Effector memory CD4-positive, alpha-beta T cell (primary cell): ENCODE data around the gene PARP11.
A peak's percentile ranks its signal among the peaks of the same experiment; 100 is the strongest.

Experiments used
- DNase-seq, 3 donors: peaks; one replicate each; pipeline ENCODE4 v3.0.0-alpha.2; 2020
- H3K27ac ChIP-seq: 2 replicates; pipeline ENCODE4 v1.7.0; 2013; ENCODE audit warnings: mild to moderate bottlenecking, low read length, moderate library complexity; ENCODE audit not compliant: insufficient read depth, poor library complexity, severe bottlenecking
- H3K27me3 ChIP-seq: replicated peaks from 2 replicates; pipeline ENCODE4 v1.7.0; 2013; ENCODE audit warnings: mild to moderate bottlenecking, low read length; ENCODE audit not compliant: insufficient read depth, control insufficient read depth, poor library complexity, severe bottlenecking
- H3K36me3 ChIP-seq: 2 replicates; pipeline ENCODE4 v1.7.0; 2013; ENCODE audit warnings: mild to moderate bottlenecking, low read length, moderate library complexity; ENCODE audit not compliant: control insufficient read depth, insufficient read depth
- H3K4me1 ChIP-seq: 2 replicates; pipeline ENCODE4 v1.7.0; 2013; ENCODE audit warnings: low read length, mild to moderate bottlenecking; ENCODE audit not compliant: control insufficient read depth, insufficient read depth, poor library complexity, severe bottlenecking
- H3K4me3 ChIP-seq: 2 replicates; pipeline ENCODE4 v1.7.0; 2013; ENCODE audit warnings: low read length, low read depth, mild to moderate bottlenecking; ENCODE audit not compliant: insufficient read depth, poor library complexity, severe bottlenecking
- H3K9me3 ChIP-seq: 2 replicates; pipeline ENCODE4 v1.7.0; 2013; ENCODE audit warnings: mild to moderate bottlenecking, low read length, moderate library complexity; ENCODE audit not compliant: control insufficient read depth
- total RNA-seq, 3 donors: gene quantifications; one replicate each; lab custom pipeline; 2026; lab: John Stamatoyannopoulos, UW

PARP11 gene
- 16.9 to 25.8 (median 22.3) reads per million in 3 donors for total RNA-seq

DNA sequence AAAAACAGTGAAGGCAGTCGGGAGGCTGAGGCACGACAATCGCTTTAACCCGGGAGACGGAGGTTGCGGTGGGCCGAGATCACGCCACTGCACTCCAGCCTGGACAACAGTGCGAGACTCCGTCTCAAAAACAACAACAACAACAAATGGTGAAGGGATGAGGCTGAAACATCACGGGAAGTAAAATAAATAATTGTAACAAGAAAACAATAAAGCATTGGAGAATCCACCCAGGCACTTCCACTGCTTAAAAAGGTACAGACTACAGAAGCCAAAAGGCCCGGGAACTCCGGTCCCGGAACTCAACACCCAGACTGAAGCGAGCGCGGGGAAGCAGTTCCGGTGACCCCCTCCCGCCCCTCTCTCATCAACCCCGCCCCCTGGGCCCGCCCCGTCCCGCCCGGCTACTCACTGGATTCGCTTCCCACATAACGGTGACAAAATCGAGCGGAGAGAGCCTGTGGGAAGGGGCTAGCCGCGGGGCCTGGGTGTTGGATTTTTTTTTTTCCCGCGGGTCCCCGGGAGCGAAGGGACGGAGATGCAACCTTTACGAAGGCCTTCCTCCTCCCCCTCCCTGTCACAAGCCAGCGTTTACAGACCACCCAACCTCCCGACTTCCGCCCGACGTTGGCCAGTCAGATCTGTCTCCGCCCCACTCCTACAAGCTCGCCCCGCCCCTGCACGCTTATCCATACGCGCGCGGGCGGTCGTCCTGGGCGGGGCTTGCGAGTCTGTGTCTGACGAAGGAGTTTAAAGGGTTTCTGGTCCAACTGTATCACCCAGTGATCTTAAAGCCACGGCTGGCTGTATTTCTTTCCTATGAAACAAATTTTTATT, at the start of gene PARP11:
Gene PARP11, minus strand, starts transcription at position 600 of the 837 bp plus-strand sequence. Its CDS starts 170 bp downstream, at position 430.
- H3K36me3 ChIP-seq = no peaks in the 10 kb centered on the region
- peak; percentile 93 to 95 (median 95) for DNase-seq
- peak within 1 kb of the TSS; percentile 96 for H3K27ac ChIP-seq
- no peaks in the 10 kb centered on the region for H3K9me3 ChIP-seq
- H3K4me1 ChIP-seq = peaks cover 23% of the 10 kb centered on the region
- no peaks in the 10 kb centered on the region for H3K27me3 ChIP-seq
- H3K4me3 ChIP-seq = peak within 1 kb of the TSS; percentile 78

- no peak overlapping the region for H3K27ac ChIP-seq
- no peaks in the 10 kb centered on the region for H3K36me3 ChIP-seq
- H3K4me3 ChIP-seq = no peak overlapping the region
- no peak for DNase-seq
- peaks cover 5% of the 10 kb centered on the region for H3K4me1 ChIP-seq
- no peaks in the 10 kb centered on the region for H3K9me3 ChIP-seq
- H3K27me3 ChIP-seq = no peaks in the 10 kb centered on the region
These were observed 48.8 kb upstream of the PARP11 start for GRCh38 chr12:3922033-3922432.

DNA sequence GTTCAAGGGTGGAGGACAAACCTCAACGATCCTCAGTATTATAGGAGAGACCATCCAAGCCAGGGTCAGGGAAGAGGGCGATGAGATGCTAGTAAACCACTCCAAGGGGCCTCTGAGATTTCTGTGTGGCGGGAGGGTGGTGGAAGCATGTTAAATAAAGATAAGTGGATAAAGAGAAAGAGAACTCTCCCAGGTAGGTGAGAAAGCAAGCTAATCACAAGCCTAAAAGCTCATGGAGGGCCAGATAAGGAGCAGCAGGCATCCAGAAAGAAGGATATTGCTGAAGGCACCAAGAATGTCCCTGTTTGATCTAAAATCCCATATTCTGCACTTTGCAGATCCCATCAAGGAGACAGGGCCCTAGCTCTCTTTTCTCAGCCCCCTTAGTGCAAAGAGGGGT, 48.3 kb upstream of the PARP11 start:
- no peak for DNase-seq
- H3K36me3 ChIP-seq = no peaks in the 10 kb centered on the region
- H3K4me3 ChIP-seq = no peak overlapping the region
- no peaks in the 10 kb centered on the region for H3K9me3 ChIP-seq
- no peaks in the 10 kb centered on the region for H3K27me3 ChIP-seq
- H3K4me1 ChIP-seq = peaks cover 5% of the 10 kb centered on the region
- no peak overlapping the region for H3K27ac ChIP-seq

- DNase-seq = no peak
- no peaks in the 10 kb centered on the region for H3K27me3 ChIP-seq
- H3K4me1 ChIP-seq = peaks cover 5% of the 10 kb centered on the region
- H3K27ac ChIP-seq = no peak overlapping the region
- no peak overlapping the region for H3K4me3 ChIP-seq
- H3K36me3 ChIP-seq = no peaks in the 10 kb centered on the region
- H3K9me3 ChIP-seq = no peaks in the 10 kb centered on the region
These were observed 47.9 kb upstream of the PARP11 start for GRCh38 chr12:3921151-3921471.

DNA sequence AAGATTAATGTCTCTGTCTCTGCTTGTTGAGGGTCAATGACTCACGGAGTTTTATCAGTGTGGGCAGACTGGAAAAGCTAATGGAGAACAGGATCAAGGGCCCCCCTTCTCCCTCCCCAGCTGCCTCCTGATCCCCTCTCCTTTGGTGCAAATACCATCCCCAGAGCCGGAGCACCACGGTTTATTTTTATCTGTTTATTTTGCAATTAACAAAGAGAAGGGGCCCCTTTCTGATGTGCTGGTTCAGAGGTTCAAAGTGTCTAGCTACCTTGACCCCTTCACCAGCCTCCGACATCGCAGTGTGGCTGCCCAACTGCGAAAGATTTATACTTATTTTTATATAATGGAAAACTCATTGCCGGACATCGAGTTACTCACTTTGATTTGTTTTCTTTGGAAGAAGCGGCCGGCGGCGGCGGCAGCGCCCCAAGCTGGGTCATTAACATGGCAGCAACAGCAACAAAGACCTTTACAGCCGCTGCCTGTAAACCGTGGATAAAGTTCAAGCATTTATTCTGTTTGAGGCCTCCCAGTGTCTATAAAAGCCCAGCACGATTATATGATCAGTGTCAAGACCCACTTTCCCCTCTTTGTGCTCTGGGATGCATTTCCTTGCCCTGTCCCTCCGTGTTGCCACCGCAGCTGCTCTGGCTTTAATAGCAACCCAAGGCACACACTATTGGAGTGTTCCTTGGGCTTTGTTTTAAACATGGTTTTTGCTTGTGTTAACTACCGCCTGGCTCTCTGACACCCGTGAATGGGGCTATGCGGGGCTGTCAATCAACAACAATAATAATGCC, 47.4 kb upstream of the PARP11 start:
- Histone ChIP-seq H3K9me3 (no peaks in the 10 kb centered on the region), H3K27ac (no peak overlapping the region), H3K27me3 (no peaks in the 10 kb centered on the region), H3K36me3 (no peaks in the 10 kb centered on the region), H3K4me3 (no peak overlapping the region), H3K4me1 (peaks cover 5% of the 10 kb centered on the region)
- DNase-seq = no peak

DNA sequence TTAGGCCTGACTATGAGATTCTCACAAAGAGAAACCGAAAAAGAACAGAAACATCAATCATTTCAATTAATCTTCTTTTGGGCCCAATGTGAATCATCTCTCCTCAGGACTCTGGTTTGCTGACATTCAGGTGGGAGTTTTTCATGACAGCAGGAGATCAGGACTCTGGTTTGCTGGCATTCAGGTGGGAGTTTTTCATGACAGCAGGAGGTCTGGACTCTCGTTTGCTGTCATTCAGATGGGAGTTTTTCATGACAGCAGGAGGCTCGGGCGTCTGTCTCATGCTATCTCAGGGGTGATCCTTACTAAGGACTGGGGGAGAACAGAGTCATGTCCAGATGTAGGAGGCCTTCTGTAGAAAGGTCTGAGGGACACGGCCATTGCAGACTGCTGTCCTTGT, 40.1 kb upstream of the PARP11 start:
- H3K27me3 ChIP-seq = no peaks in the 10 kb centered on the region
- no peaks in the 10 kb centered on the region for H3K36me3 ChIP-seq
- no peaks in the 10 kb centered on the region for H3K4me1 ChIP-seq
- DNase-seq = no peak
- H3K4me3 ChIP-seq = no peak overlapping the region
- peaks cover 6% of the 10 kb centered on the region for H3K9me3 ChIP-seq
- no peak overlapping the region for H3K27ac ChIP-seq

GRCh38 chr12:3912863-3913262, 39.7 kb upstream of the PARP11 start:
- Histone ChIP-seq H3K4me3 (no peak overlapping the region), H3K36me3 (no peaks in the 10 kb centered on the region), H3K27me3 (no peaks in the 10 kb centered on the region), H3K27ac (no peak overlapping the region), H3K4me1 (no peaks in the 10 kb centered on the region), H3K9me3 (peaks cover 6% of the 10 kb centered on the region)
- no peak for DNase-seq

- DNase-seq = no peak
- H3K4me3 ChIP-seq = no peak overlapping the region
- no peaks in the 10 kb centered on the region for H3K4me1 ChIP-seq
- no peaks in the 10 kb centered on the region for H3K36me3 ChIP-seq
- H3K27ac ChIP-seq = no peak overlapping the region
- H3K27me3 ChIP-seq = no peaks in the 10 kb centered on the region
- peaks cover 6% of the 10 kb centered on the region for H3K9me3 ChIP-seq
These were observed 38.2 kb upstream of the PARP11 start for GRCh38 chr12:3911409-3911808.

DNA sequence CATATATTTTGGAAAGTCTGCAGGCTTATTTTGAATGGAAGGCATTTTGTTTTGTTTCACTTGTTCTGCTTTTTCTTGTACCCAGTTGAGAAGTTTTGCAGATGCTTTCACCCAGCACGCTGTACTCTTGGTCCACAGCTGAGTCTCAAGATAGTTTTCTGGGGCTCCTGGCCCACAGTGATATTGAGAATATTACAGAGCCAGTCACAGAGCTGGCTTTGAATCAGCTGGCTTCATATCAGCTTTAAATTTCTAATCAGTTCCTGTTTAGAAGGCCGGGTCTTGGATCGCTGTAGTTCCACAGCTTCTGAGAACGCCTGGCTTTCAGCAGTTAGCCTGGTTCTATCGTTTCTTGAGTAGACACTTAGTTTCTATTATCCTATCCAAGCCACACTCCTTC, 32.5 kb upstream of the PARP11 start:
- Histone ChIP-seq H3K4me3 (peak overlapping the region; percentile 37), H3K36me3 (no peaks in the 10 kb centered on the region), H3K27ac (peak overlapping the region; percentile 40), H3K27me3 (no peaks in the 10 kb centered on the region), H3K9me3 (no peaks in the 10 kb centered on the region), H3K4me1 (no peaks in the 10 kb centered on the region)
- DNase-seq = no peak

DNA sequence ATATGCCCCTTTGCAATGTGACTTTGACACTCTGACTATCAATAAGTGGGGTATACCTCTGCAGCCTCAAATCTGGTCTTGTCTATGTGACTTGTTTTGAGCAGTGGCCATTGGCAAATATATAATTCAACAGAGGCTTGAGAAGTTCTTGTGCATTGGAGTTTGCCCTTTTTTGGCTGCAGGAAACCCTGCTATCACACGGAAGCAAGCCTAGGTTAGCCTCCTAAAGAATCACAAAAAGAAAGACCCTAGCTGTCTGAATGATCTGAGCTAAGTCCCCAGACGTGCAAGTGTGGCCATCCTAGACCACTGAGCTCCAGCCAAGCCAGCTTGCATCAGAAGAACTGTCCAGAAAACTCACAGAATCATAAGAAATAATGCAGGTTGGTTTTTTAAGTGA, 31.8 kb upstream of the PARP11 start:
- DNase-seq = no peak
- Histone ChIP-seq H3K27ac (peak overlapping the region; percentile 40), H3K9me3 (no peaks in the 10 kb centered on the region), H3K27me3 (no peaks in the 10 kb centered on the region), H3K4me3 (peak overlapping the region; percentile 37), H3K36me3 (no peaks in the 10 kb centered on the region), H3K4me1 (no peaks in the 10 kb centered on the region)
